Stimulated activated CD8-positive, alpha-beta memory T cell treated with anti-CD3 and anti-CD28 coated beads, Interleukin-7, amount 100 ng/mL, for 48 hours (primary cell): ENCODE data around the gene TNS3.

Experiments used
- DNase-seq, 2 donors: peaks; one replicate each; pipeline ENCODE4 v3.0.0-alpha.2; 2020; ENCODE audit warnings: low read depth in 1 of 2; ENCODE audit errors: extremely low read depth in 1 of 2

TNS3 gene

GRCh38 chr7:47526466-47526865 lies 55.4 kb downstream of the TNS3 start:
- DNase-seq: no peak

GRCh38 chr7:47525066-47525623 lies 56.8 kb downstream of the TNS3 start:
- no peak for DNase-seq

- no peak for DNase-seq
These were observed 58.5 kb downstream of the TNS3 start for GRCh38 chr7:47523401-47523800.

GRCh38 chr7:47521816-47522561 lies 59.9 kb downstream of the TNS3 start:
- no peak for DNase-seq

- no peak for DNase-seq
These were observed 60.7 kb downstream of the TNS3 start for GRCh38 chr7:47521011-47521795.

GRCh38 chr7:47520406-47520805 lies 61.5 kb downstream of the TNS3 start:
- no peak for DNase-seq

- no peak for DNase-seq
These were observed 63.1 kb downstream of the TNS3 start for GRCh38 chr7:47518827-47519226.

- DNase-seq: no peak
These were observed 64.0 kb downstream of the TNS3 start for GRCh38 chr7:47517821-47518480.

GRCh38 chr7:47516985-47517600 lies 64.8 kb downstream of the TNS3 start:
- no peak for DNase-seq

GRCh38 chr7:47516386-47516785 lies 65.5 kb downstream of the TNS3 start:
- DNase-seq: no peak

- DNase-seq: no peak
These were observed 66.5 kb downstream of the TNS3 start for GRCh38 chr7:47515305-47515834.

- no peak for DNase-seq
These were observed 67.1 kb downstream of the TNS3 start for GRCh38 chr7:47514818-47515217.

- no peak for DNase-seq
These were observed 67.5 kb downstream of the TNS3 start for GRCh38 chr7:47514367-47514766.

- DNase-seq: no peak
These were observed 68.1 kb downstream of the TNS3 start for GRCh38 chr7:47513741-47514241.

GRCh38 chr7:47512481-47513176 lies 69.3 kb downstream of the TNS3 start:
- DNase-seq: no peak

- no peak for DNase-seq
These were observed 70.1 kb downstream of the TNS3 start for GRCh38 chr7:47511699-47512370.

- no peak for DNase-seq
These were observed 71.1 kb downstream of the TNS3 start for GRCh38 chr7:47510786-47511185.

GRCh38 chr7:47510192-47510591 lies 71.7 kb downstream of the TNS3 start:
- DNase-seq: no peak

GRCh38 chr7:47509571-47509970 lies 72.3 kb downstream of the TNS3 start:
- no peak for DNase-seq
